SU-DHL-6 (cell line): ENCODE measurements around the gene DNAH11.

Experiments
- H2AFZ ChIP-seq: fragments of 200-600 bp; sonication (generic); 2 replicates; pipeline ENCODE4 v1.6.1; 2014; ENCODE audit warnings: low read depth, mild to moderate bottlenecking, moderate library complexity, mixed read lengths, antibody characterized with exemption, low read length; ENCODE audit not compliant: severe bottlenecking
- H3F3A ChIP-seq: fragments of 200-600 bp; shearing (Covaris generic); 2 replicates; pipeline ENCODE4 v1.6.0; 2016; ENCODE audit warnings: antibody characterized with exemption, mild to moderate bottlenecking; ENCODE audit not compliant: insufficient read depth
- H3K27ac ChIP-seq: fragments of 200-600 bp; sonication (generic); 2 replicates; pipeline ENCODE4 v1.5.1; 2016; ENCODE audit warnings: low read depth, mild to moderate bottlenecking, low read length, moderate library complexity, mixed read lengths
- H3K27me3 ChIP-seq: fragments of 200-600 bp; sonication (generic), shearing (Covaris generic); 2 replicates; pipeline ENCODE4 v1.6.0; 2014; ENCODE audit warnings: mild to moderate bottlenecking, low read length
- H3K36me3 ChIP-seq: fragments of 200-600 bp; sonication (generic); 2 replicates; pipeline ENCODE4 v1.6.1; 2014; ENCODE audit warnings: mild to moderate bottlenecking, low read length, mixed read lengths
- H3K4me2 ChIP-seq: fragments of 300-600, 200-600 bp; shearing (Covaris generic), sonication (generic); 2 replicates; pipeline ENCODE4 v1.6.0; 2014; ENCODE audit warnings: low read length, low read depth, mild to moderate bottlenecking; ENCODE audit not compliant: poor library complexity, severe bottlenecking
- H3K4me3 ChIP-seq: fragments of 200-600 bp; sonication (generic); 2 replicates; pipeline ENCODE4 v1.5.1; 2014; ENCODE audit warnings: antibody characterized with exemption, low read length, mild to moderate bottlenecking, mixed read lengths; ENCODE audit not compliant: insufficient read depth, poor library complexity, severe bottlenecking
- H3K79me2 ChIP-seq: fragments of 200-600 bp; sonication (generic); 2 replicates; pipeline ENCODE4 v1.6.1; 2014; ENCODE audit warnings: mild to moderate bottlenecking, low read length, moderate library complexity; ENCODE audit not compliant: insufficient read depth
- H3K9ac ChIP-seq: fragments of 200-600 bp; sonication (generic); 2 replicates; pipeline ENCODE4 v1.7.0; 2014; ENCODE audit warnings: mild to moderate bottlenecking, low read length
- H3K9me2 ChIP-seq: fragments of 200-600 bp; sonication (generic); replicated peaks from 2 replicates; pipeline ENCODE4 v1.6.1; 2014; ENCODE audit warnings: low read length; ENCODE audit not compliant: insufficient read depth
- H3K9me3 ChIP-seq: fragments of 200-600 bp; sonication (generic); 2 replicates; pipeline ENCODE4 v1.6.1; 2014; ENCODE audit warnings: low read length, mixed read lengths; ENCODE audit not compliant: insufficient read depth
- H4K20me1 ChIP-seq: fragments of 200-600 bp; sonication (generic); 2 replicates; pipeline ENCODE4 v1.6.1; 2014; ENCODE audit warnings: low read depth, mild to moderate bottlenecking, antibody characterized with exemption, low read length, moderate library complexity, mixed read lengths
- CTCF ChIP-seq: fragments of 200-600 bp; sonication (generic); IDR thresholded peaks from one replicate; pipeline ENCODE4 v1.5.1; 2017; ENCODE audit warnings: antibody characterized with exemption, mild to moderate bottlenecking, low read length, moderate library complexity; ENCODE audit not compliant: insufficient read depth, poor library complexity, severe bottlenecking
- EZH2phosphoT487 ChIP-seq: fragments of 200-600 bp; sonication (generic), shearing (Covaris generic); conservative IDR thresholded peaks from 2 replicates; pipeline ENCODE4 v1.6.1; 2018; ENCODE audit warnings: mild to moderate bottlenecking, antibody characterized with exemption, low read length, moderate library complexity, mixed read lengths

DNAH11 gene

GRCh38 chr7:21753071-21753470 is 210.2 kb downstream of the DNAH11 start:
- Histone ChIP-seq H3K9me2 (no peaks in the 10 kb centered on the region), H3F3A (no peaks in the 10 kb centered on the region), H3K27me3 (no peaks in the 10 kb centered on the region), H3K4me2 (no peak overlapping the region), H3K4me3 (no peak overlapping the region), H2AFZ (no peak overlapping the region), H4K20me1 (no peaks in the 10 kb centered on the region; the same call in 1 of the 2 replicates), H3K27ac (no peak overlapping the region), H3K9me3 (no peaks in the 10 kb centered on the region), H3K79me2 (no peaks in the 10 kb centered on the region), H3K36me3 (no peaks in the 10 kb centered on the region), H3K9ac (no peak overlapping the region)
- no peak for TF ChIP-seq EZH2phosphoT487
- TF ChIP-seq CTCF = no peak

- Histone ChIP-seq H3K27ac (no peak overlapping the region), H4K20me1 (no peaks in the 10 kb centered on the region; the same call in 1 of the 2 replicates), H3K4me2 (no peak overlapping the region), H3F3A (no peaks in the 10 kb centered on the region), H3K9me2 (no peaks in the 10 kb centered on the region), H3K9ac (no peak overlapping the region), H3K79me2 (no peaks in the 10 kb centered on the region), H2AFZ (no peak overlapping the region), H3K9me3 (no peaks in the 10 kb centered on the region), H3K4me3 (no peak overlapping the region), H3K27me3 (no peaks in the 10 kb centered on the region), H3K36me3 (no peaks in the 10 kb centered on the region)
- TF ChIP-seq EZH2phosphoT487 = no peak
- TF ChIP-seq CTCF = no peak
These were observed 212.1 kb downstream of the DNAH11 start for GRCh38 chr7:21754963-21755362.

- H3K9me2 ChIP-seq = no peaks in the 10 kb centered on the region
- no peak overlapping the region for H3K27ac ChIP-seq
- H3F3A ChIP-seq = no peaks in the 10 kb centered on the region
- no peaks in the 10 kb centered on the region for H3K27me3 ChIP-seq
- H3K9me3 ChIP-seq = no peaks in the 10 kb centered on the region
- H3K79me2 ChIP-seq = no peaks in the 10 kb centered on the region
- H2AFZ ChIP-seq = no peak overlapping the region
- no peak overlapping the region for H3K4me3 ChIP-seq
- no peak for TF ChIP-seq CTCF
- no peak for TF ChIP-seq EZH2phosphoT487
- no peaks in the 10 kb centered on the region; the same call in 1 of the 2 replicates for H4K20me1 ChIP-seq
- no peaks in the 10 kb centered on the region for H3K36me3 ChIP-seq
- no peak overlapping the region for H3K9ac ChIP-seq
- no peak overlapping the region for H3K4me2 ChIP-seq
These were observed 214.9 kb downstream of the DNAH11 start for GRCh38 chr7:21757537-21758282.
